ENCODE data around the gene OR52B2.
A peak's percentile ranks its signal among the peaks of the same experiment; 100 is the strongest.

OR52B2 gene

DNA sequence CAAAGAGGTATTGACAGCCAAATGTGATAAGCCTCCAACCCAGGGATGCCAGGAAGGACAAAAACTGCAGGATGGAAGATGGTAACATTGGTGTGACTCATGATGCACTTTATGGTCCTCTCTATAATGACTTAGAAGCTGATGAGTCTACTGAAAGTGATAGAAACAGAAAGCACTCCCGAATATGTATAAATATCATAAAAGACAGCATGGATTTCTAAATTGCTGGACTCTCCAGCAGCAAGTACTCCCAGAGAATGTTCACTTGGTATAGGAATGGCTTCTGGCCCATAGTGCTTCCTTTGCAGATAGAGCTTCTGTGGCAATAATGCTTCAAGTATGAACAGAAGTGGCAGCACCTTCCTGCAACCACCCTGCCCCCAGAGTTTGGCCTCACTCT, at the start of gene OR52B2:
Gene OR52B2 (minus strand): TSS at position 101 of the 400 bp plus-strand sequence. CDS start 0 bp downstream, at position 101.
- H3K9ac ChIP-seq (ENCODE audit: low read length), result no peak within 1 kb of the TSS
- H3K36me3 ChIP-seq (ENCODE audit: control insufficient read depth, insufficient read depth, low read length, severe bottlenecking), result no peaks in the 10 kb centered on the region
- H3K9me3 ChIP-seq (ENCODE audit: control insufficient read depth, low read length), result peaks cover 4% of the 10 kb centered on the region
- DNase-seq (ENCODE audit: low read depth), result no peak
- no peaks in the 10 kb centered on the region for H3K4me1 ChIP-seq (ENCODE audit: control insufficient read depth, insufficient read depth, low read length)
- H3K27me3 ChIP-seq (replicated peaks; ENCODE audit: control insufficient read depth, insufficient read depth, low read length), result peaks cover 3% of the 10 kb centered on the region
- H3K4me3 ChIP-seq (ENCODE audit: low read length), result no peak within 1 kb of the TSS

DNA sequence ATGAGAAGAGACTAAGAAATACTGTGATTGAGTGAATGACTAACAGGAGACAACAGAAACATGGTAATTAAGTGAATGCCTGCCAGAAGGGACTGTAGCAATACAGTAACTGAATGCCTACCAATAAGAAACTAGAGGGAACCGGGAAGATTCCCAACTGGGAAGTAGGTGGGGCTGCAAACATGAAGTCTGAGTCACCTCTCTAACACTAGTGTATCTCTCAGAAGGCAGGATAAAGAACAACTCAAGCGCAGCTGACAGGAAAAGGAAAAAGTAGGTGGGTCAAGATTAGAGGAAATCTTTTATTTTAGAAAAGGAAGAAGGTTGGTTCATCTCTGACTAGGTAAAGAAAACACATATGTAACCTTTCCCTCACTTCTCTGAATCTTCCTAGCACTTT, 49.2 kb upstream of the OR52B2 start:
- Histone ChIP-seq H3K4me3 (ENCODE audit: low read length) (no peak overlapping the region), H3K9ac (ENCODE audit: low read length) (peak overlapping the region; percentile 32), H3K9me3 (ENCODE audit: control insufficient read depth, low read length) (no peaks in the 10 kb centered on the region), H3K36me3 (ENCODE audit: control insufficient read depth, insufficient read depth, low read length, severe bottlenecking) (peaks cover 57% of the 10 kb centered on the region), H3K27me3 (replicated peaks; ENCODE audit: control insufficient read depth, insufficient read depth, low read length) (no peaks in the 10 kb centered on the region), H3K4me1 (ENCODE audit: control insufficient read depth, insufficient read depth, low read length) (peaks cover 16% of the 10 kb centered on the region)
- peak; percentile 86 for DNase-seq (ENCODE audit: low read depth)

DNA sequence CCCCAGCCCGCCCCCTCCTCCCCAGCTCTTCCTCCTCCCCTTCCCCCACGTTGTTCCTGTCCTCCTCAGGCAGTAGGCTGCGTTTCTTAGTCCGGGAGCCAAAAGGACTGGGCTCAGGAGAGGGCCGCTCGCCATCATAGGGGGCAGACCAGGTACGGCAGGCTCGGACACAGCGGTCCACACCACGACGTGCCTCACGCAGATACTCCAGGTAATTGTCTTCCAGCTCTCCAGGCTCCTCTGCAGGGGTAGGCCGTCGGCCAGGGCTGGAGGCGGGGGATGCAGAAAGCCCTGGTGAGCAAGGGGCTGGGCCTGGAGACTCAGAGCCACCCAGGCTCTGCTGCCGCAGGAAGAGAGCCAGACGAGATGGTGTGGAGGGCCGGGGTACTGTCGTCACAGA, 47.6 kb upstream of the OR52B2 start:
- DNase-seq (ENCODE audit: low read depth), result no peak
- H3K4me1 ChIP-seq (ENCODE audit: control insufficient read depth, insufficient read depth, low read length), result peaks cover 16% of the 10 kb centered on the region
- H3K9ac ChIP-seq (ENCODE audit: low read length), result no peak overlapping the region
- no peaks in the 10 kb centered on the region for H3K27me3 ChIP-seq (replicated peaks; ENCODE audit: control insufficient read depth, insufficient read depth, low read length)
- no peaks in the 10 kb centered on the region for H3K9me3 ChIP-seq (ENCODE audit: control insufficient read depth, low read length)
- H3K4me3 ChIP-seq (ENCODE audit: low read length), result no peak overlapping the region
- peaks cover 60% of the 10 kb centered on the region for H3K36me3 ChIP-seq (ENCODE audit: control insufficient read depth, insufficient read depth, low read length, severe bottlenecking)

DNA sequence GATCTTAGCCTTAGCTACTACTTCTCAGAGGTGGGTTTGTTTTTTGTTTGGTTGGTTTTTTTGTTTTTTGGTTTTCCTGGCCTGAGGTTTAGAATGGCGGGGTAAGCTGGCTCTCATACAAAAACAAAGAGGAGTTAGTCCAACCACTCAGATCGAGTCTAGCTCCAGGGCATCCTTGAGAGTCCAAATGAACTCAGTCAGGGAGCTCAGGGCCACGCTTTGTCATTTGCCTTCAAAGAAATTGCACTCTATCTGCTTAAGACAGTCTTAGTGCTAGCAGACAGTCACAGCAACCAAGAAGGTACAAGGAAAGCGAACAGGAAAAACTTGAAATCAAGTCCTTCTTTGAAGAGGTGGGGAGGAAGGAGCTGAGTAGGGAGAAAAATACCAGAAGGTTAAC, 46.4 kb upstream of the OR52B2 start:
- peaks cover 16% of the 10 kb centered on the region for H3K4me1 ChIP-seq (ENCODE audit: control insufficient read depth, insufficient read depth, low read length)
- no peaks in the 10 kb centered on the region for H3K27me3 ChIP-seq (replicated peaks; ENCODE audit: control insufficient read depth, insufficient read depth, low read length)
- peaks cover 59% of the 10 kb centered on the region for H3K36me3 ChIP-seq (ENCODE audit: control insufficient read depth, insufficient read depth, low read length, severe bottlenecking)
- no peak overlapping the region for H3K4me3 ChIP-seq (ENCODE audit: low read length)
- H3K9ac ChIP-seq (ENCODE audit: low read length), result no peak overlapping the region
- no peak for DNase-seq (ENCODE audit: low read depth)
- no peaks in the 10 kb centered on the region for H3K9me3 ChIP-seq (ENCODE audit: control insufficient read depth, low read length)

DNA sequence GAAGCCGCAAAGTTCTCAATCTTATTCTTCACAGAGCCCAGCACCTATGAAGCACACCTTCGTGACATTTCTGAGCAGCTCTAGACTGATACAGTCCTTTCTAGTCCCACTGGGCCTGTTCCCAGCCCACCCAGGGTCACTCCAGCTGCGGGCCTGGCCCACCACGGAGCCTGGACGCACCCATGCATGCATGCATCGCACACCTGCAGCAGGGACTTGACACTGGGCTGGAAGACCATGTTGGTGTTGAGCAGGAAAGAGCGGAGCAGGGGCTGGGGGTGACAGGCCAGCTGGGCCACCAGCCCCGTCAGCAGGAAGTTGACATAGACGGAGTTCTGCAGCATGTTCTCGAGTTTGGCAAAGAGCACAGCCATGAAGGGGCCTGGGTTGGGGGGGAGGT, 44.4 kb upstream of the OR52B2 start:
- Histone ChIP-seq H3K9me3 (ENCODE audit: control insufficient read depth, low read length) (no peaks in the 10 kb centered on the region), H3K4me1 (ENCODE audit: control insufficient read depth, insufficient read depth, low read length) (peaks cover 9% of the 10 kb centered on the region), H3K36me3 (ENCODE audit: control insufficient read depth, insufficient read depth, low read length, severe bottlenecking) (peaks cover 70% of the 10 kb centered on the region), H3K4me3 (ENCODE audit: low read length) (no peak overlapping the region), H3K9ac (ENCODE audit: low read length) (no peak overlapping the region), H3K27me3 (replicated peaks; ENCODE audit: control insufficient read depth, insufficient read depth, low read length) (no peaks in the 10 kb centered on the region)
- DNase-seq (ENCODE audit: low read depth), result no peak

DNA sequence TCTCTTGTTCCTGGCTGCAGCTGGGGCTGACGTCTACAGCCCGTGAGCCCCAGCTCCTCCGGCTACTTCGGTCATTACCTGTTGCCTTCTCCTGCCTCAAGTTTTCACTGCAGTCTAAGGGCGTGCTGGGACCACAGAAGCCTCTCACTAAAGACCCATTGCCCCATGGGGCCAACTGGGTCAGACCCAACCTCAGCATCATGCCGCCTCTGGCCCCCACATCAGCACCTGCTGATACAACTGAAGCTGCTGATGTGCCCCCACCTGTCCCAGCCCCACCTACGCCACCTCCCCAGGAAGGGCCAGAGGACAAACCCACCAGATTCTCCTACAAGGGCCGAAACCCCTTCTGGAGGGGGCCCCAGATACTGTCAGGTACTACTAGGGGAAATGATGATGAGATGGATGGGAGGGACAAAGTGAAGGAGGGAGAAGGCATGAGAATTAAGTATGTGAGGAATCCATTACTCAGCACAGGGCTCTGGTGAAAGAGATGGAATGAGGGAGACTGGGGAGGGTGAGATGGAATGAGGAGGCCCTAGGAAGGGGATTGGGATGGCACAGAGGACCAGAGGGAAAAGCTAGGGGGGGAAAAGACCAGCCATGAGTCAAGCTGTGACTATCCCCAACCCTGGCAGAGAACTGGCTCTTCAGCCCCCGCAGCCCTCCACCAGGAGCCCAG, 40.3 kb upstream of the OR52B2 start:
- DNase-seq (ENCODE audit: low read depth), result peak; percentile 55
- no peaks in the 10 kb centered on the region for H3K4me1 ChIP-seq (ENCODE audit: control insufficient read depth, insufficient read depth, low read length)
- H3K4me3 ChIP-seq (ENCODE audit: low read length), result no peak overlapping the region
- no peaks in the 10 kb centered on the region for H3K9me3 ChIP-seq (ENCODE audit: control insufficient read depth, low read length)
- H3K27me3 ChIP-seq (replicated peaks; ENCODE audit: control insufficient read depth, insufficient read depth, low read length), result no peaks in the 10 kb centered on the region
- peaks cover 57% of the 10 kb centered on the region for H3K36me3 ChIP-seq (ENCODE audit: control insufficient read depth, insufficient read depth, low read length, severe bottlenecking)
- no peak overlapping the region for H3K9ac ChIP-seq (ENCODE audit: low read length)

DNA sequence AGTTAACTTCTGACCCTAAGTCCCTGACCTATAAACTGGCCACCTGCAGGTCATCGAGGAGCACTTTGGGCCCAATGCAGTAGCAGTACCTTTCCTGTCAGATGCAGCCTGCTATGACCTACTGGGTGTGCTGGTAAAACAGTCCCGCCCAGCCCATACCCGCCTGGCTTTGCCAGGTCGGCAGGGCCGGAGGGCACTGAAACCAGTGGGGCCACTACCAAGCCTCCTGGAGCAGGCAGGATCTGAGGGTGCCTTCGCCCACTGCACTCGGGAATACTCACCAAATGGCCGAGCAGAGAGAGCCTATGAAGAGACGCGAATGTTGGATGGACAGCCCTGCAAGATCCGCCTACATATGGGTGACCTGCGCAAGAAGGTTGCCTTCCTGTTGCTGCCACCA, 39.7 kb upstream of the OR52B2 start:
- Histone ChIP-seq H3K4me1 (ENCODE audit: control insufficient read depth, insufficient read depth, low read length) (no peaks in the 10 kb centered on the region), H3K9me3 (ENCODE audit: control insufficient read depth, low read length) (no peaks in the 10 kb centered on the region), H3K4me3 (ENCODE audit: low read length) (no peak overlapping the region), H3K36me3 (ENCODE audit: control insufficient read depth, insufficient read depth, low read length, severe bottlenecking) (peaks cover 55% of the 10 kb centered on the region), H3K9ac (ENCODE audit: low read length) (no peak overlapping the region), H3K27me3 (replicated peaks; ENCODE audit: control insufficient read depth, insufficient read depth, low read length) (no peaks in the 10 kb centered on the region)
- no peak for DNase-seq (ENCODE audit: low read depth)

DNA sequence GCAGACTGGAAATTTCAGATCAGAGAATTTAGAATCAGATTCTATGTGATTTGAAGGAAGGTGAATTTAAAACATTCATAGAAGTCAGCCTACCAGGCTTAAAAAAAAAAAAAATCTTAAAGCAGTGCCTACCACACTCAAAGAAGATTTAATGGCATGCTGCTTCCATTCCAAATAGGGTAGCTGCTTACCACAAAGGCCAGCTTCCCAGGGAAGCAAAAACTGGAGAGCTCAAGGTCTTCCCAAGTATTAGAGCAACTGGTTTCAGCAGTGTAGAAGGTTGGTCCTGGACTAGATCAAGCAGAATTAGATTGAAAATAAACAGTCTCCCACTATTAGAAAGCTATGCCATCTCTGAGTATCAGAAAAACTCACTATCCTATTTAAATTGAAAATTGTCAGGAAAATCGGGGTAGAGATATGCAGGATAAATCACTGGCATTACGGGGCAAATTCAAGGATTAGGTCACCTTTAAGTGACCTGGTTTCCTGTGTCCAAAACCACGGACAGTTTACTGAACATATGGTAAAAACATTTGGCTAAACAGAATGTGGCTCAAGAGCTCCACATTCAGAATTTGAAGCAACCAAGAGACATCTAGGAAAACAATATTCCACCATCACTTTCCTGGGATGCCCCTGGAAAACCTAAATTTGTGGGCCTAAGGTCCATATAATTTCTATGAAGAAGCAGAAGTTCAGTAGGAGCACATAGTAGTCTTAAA, 36.5 kb upstream of the OR52B2 start:
- no peak overlapping the region for H3K9ac ChIP-seq (ENCODE audit: low read length)
- no peaks in the 10 kb centered on the region for H3K27me3 ChIP-seq (replicated peaks; ENCODE audit: control insufficient read depth, insufficient read depth, low read length)
- no peak overlapping the region for H3K4me3 ChIP-seq (ENCODE audit: low read length)
- peaks cover 27% of the 10 kb centered on the region for H3K36me3 ChIP-seq (ENCODE audit: control insufficient read depth, insufficient read depth, low read length, severe bottlenecking)
- peaks cover 5% of the 10 kb centered on the region for H3K4me1 ChIP-seq (ENCODE audit: control insufficient read depth, insufficient read depth, low read length)
- no peaks in the 10 kb centered on the region for H3K9me3 ChIP-seq (ENCODE audit: control insufficient read depth, low read length)
- DNase-seq (ENCODE audit: low read depth), result no peak

DNA sequence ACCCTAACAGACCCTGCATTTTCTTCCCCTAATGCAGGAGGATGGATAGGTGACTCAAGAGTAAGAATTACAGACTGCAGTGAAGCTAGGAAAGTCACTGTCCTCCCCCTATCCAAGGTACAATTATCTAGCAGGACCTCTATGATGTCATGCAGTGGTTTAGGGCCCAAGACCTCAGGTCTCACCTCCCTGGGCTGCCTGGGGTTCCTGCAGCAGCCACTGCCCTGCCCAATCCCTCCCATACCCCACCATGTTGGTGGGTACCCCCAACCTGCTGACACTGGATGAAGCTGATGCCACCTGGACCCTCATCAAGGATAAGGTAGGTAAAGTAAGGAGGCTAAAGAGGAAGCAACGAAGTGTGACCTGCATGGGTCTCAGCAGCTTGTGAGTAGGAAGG, 35.2 kb upstream of the OR52B2 start, which contains the start of gene C11orf42:
Gene C11orf42 (plus strand): TSS at position 192 of the 400 bp plus-strand sequence. CDS start 59 bp downstream, at position 251.
- H3K36me3 ChIP-seq (ENCODE audit: control insufficient read depth, insufficient read depth, low read length, severe bottlenecking), result peaks cover 22% of the 10 kb centered on the region
- no peaks in the 10 kb centered on the region for H3K9me3 ChIP-seq (ENCODE audit: control insufficient read depth, low read length)
- no peak for DNase-seq (ENCODE audit: low read depth)

DNA sequence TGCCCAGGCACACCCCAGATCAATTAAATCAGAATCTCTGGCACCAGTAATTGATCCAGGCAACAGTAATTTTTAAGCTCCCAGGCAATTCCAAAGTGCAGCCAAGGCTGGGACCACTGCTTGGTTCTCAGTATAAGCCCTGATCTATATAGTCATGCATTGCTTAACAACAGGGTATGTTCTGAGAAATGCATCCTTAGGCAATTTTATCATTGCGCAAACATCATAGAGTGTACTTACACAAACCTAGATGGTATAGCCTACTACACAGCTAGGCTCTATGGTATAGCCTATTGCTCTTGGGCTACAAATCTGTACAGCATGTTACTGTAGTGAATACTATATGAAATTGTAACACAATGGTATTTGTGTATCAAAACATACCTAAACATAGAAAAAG, 34.6 kb upstream of the OR52B2 start:
- Histone ChIP-seq H3K4me3 (ENCODE audit: low read length) (no peak overlapping the region), H3K9ac (ENCODE audit: low read length) (no peak overlapping the region), H3K9me3 (ENCODE audit: control insufficient read depth, low read length) (no peaks in the 10 kb centered on the region), H3K4me1 (ENCODE audit: control insufficient read depth, insufficient read depth, low read length) (peaks cover 11% of the 10 kb centered on the region), H3K36me3 (ENCODE audit: control insufficient read depth, insufficient read depth, low read length, severe bottlenecking) (peaks cover 15% of the 10 kb centered on the region), H3K27me3 (replicated peaks; ENCODE audit: control insufficient read depth, insufficient read depth, low read length) (no peaks in the 10 kb centered on the region)
- peak; percentile 18 for DNase-seq (ENCODE audit: low read depth)

More for the DNA sequence above, 35.2 kb upstream of the OR52B2 start, which contains the start of gene C11orf42:
- H3K9ac ChIP-seq (ENCODE audit: low read length), result no peak within 1 kb of the TSS
- no peaks in the 10 kb centered on the region for H3K27me3 ChIP-seq (replicated peaks; ENCODE audit: control insufficient read depth, insufficient read depth, low read length)
- H3K4me1 ChIP-seq (ENCODE audit: control insufficient read depth, insufficient read depth, low read length), result peaks cover 11% of the 10 kb centered on the region
- H3K4me3 ChIP-seq (ENCODE audit: low read length), result no peak within 1 kb of the TSS

DNA sequence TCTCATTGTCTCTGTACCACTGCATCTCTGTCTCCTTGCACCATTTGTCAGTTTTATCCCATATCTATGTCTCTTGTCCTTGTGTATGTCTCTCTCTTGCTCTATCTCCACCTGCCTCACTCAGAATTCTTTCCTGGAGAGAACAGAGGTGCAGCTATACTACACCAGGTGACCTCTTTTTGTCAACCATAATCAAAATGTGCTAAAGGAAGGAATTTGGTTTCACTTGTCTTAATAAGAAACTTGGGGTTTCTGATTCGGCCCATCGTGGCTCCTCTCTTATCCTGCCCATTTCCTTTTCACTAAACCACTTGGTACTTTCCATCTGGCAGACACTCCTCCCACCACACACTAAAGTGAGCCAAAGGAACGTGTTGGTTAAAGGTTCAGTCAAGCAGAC, 33.2 kb upstream of the OR52B2 start:
- H3K9me3 ChIP-seq (ENCODE audit: control insufficient read depth, low read length), result no peaks in the 10 kb centered on the region
- peaks cover 11% of the 10 kb centered on the region for H3K4me1 ChIP-seq (ENCODE audit: control insufficient read depth, insufficient read depth, low read length)
- DNase-seq (ENCODE audit: low read depth), result no peak
- H3K4me3 ChIP-seq (ENCODE audit: low read length), result no peak overlapping the region
- no peak overlapping the region for H3K9ac ChIP-seq (ENCODE audit: low read length)
- H3K36me3 ChIP-seq (ENCODE audit: control insufficient read depth, insufficient read depth, low read length, severe bottlenecking), result peaks cover 9% of the 10 kb centered on the region
- no peaks in the 10 kb centered on the region for H3K27me3 ChIP-seq (replicated peaks; ENCODE audit: control insufficient read depth, insufficient read depth, low read length)

Measured in adipocyte (in vitro differentiated cells).